Measurements from ENCODE around the gene EPB41L2. TPM values are rescaled to one million over a fixed set of nuclear protein-coding genes. Genes with fewer than 3 reads are reported as not detected.

Gene EPB41L2
- total RNA-seq, 6 donors from 2014 or later, result 68.7 to 201 (median 98.2) TPM

GRCh38 chr6:131052181-131052580 is 10.9 kb downstream of the EPB41L2 start:
- Histone ChIP-seq H3K27ac (no peak overlapping the region), H3K27me3 (no peaks in the 10 kb centered on the region), H3K9me3 (peaks cover 19 to 34% (median 27%) of the 10 kb centered on the region in 4 donors), H3K36me3 (no peaks in the 10 kb centered on the region), H3K4me3 (no peak overlapping the region), H3K4me1 (no peaks in the 10 kb centered on the region)
- WGBS, 2 donors, result 85 to 93% methylated on average over 4 of the region's 4 CpGs
- TF ChIP-seq POLR2A (IDR thresholded peaks at IDR 0.05) (no peak), EP300 (IDR thresholded peaks at IDR 0.05) (no peak)
- TF ChIP-seq, protein P1, sequence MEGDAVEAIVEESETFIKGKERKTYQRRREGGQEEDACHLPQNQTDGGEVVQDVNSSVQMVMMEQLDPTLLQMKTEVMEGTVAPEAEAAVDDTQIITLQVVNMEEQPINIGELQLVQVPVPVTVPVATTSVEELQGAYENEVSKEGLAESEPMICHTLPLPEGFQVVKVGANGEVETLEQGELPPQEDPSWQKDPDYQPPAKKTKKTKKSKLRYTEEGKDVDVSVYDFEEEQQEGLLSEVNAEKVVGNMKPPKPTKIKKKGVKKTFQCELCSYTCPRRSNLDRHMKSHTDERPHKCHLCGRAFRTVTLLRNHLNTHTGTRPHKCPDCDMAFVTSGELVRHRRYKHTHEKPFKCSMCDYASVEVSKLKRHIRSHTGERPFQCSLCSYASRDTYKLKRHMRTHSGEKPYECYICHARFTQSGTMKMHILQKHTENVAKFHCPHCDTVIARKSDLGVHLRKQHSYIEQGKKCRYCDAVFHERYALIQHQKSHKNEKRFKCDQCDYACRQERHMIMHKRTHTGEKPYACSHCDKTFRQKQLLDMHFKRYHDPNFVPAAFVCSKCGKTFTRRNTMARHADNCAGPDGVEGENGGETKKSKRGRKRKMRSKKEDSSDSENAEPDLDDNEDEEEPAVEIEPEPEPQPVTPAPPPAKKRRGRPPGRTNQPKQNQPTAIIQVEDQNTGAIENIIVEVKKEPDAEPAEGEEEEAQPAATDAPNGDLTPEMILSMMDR (IDR thresholded peaks at IDR 0.05), result no peak
- DNase-seq, result no peak
- no peak for ATAC-seq (ENCODE audit: low FRiP score in 2 of 2)

DNA sequence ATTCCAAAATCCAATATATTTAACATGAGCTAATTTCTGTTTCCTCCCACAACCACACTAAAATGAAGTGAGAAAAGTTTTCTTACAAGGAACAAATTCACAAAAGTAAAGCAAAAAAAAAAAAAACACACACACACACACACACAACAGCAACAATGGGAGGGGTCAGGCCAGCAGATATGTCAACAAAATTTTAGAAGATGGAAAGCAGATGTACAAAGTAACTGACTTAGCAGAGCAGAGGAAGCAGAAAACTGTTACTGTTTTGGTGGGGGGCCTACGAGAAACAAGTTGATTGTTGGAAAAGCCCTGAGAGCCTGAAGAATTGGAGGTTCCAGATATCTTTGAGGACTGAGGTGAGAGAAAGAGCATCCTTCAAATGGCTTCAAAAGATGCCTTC is 11.7 kb downstream of the EPB41L2 start:
- H3K36me3 ChIP-seq, result no peaks in the 10 kb centered on the region
- H3K4me3 ChIP-seq, result no peak overlapping the region
- DNase-seq (no peak), ATAC-seq (ENCODE audit: low FRiP score in 2 of 2) (no peak)
- no peaks in the 10 kb centered on the region for H3K4me1 ChIP-seq
- WGBS, 2 donors, result 85 to 90% methylated on average over 1 of the region's 1 CpG
- H3K9me3 ChIP-seq, result peaks cover 19 to 30% (median 27%) of the 10 kb centered on the region in 4 donors
- H3K27me3 ChIP-seq, result no peaks in the 10 kb centered on the region
- TF ChIP-seq EP300 (IDR thresholded peaks at IDR 0.05) (no peak), POLR2AphosphoS5 (IDR thresholded peaks at IDR 0.05) (no peak), POLR2A (IDR thresholded peaks at IDR 0.05) (no peak)
- TF ChIP-seq, protein P1 (IDR thresholded peaks at IDR 0.05), result no peak
- H3K27ac ChIP-seq, result no peak overlapping the region

GRCh38 chr6:131049608-131050007 is 13.4 kb downstream of the EPB41L2 start:
- H3K9me3 ChIP-seq, result peaks cover 9 to 13% (median 12%) of the 10 kb centered on the region in 4 donors
- no peak overlapping the region for H3K27ac ChIP-seq
- no peaks in the 10 kb centered on the region for H3K36me3 ChIP-seq
- ATAC-seq (ENCODE audit: low FRiP score in 2 of 2) (no peak), DNase-seq (no peak)
- TF ChIP-seq POLR2AphosphoS5 (IDR thresholded peaks at IDR 0.05) (no peak), EP300 (IDR thresholded peaks at IDR 0.05) (no peak), POLR2A (IDR thresholded peaks at IDR 0.05) (no peak)
- TF ChIP-seq, protein P1 (IDR thresholded peaks at IDR 0.05), result no peak
- H3K4me3 ChIP-seq, result no peak overlapping the region
- H3K27me3 ChIP-seq, result no peaks in the 10 kb centered on the region
- no peaks in the 10 kb centered on the region for H3K4me1 ChIP-seq
- WGBS, 2 donors, result 93 to 97% methylated on average over 3 of the region's 3 CpGs

DNA sequence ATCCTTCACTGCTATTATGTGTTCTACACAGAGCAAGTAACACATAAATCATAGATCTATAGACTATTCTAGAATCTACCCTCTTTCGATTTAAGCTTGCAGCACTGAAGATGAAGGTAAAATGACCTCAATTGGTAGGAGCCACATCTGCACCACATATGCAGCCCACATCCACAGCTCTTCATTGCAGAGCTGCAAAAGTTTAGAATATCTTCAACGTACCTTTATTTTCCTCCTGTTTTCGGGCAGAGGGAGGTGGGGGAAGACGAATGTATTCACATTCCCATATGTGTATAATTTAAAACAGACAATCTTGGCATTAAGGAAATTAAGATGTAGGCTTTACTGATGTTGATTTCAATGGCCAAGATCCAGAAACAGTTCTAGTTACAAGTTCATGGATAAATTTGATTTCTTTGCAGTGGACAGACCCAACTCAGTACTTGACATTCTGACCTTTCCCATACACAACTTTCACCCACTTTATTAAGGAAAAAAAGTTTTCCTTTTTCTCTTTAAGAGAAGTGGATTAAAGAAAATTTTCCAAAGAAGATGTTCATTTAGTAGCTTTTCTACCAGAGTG is 14.0 kb downstream of the EPB41L2 start:
- peaks cover 4 to 7% (median 7%) of the 10 kb centered on the region in 4 donors for H3K9me3 ChIP-seq
- no peak overlapping the region for H3K4me3 ChIP-seq
- no peak for TF ChIP-seq POLR2A (IDR thresholded peaks at IDR 0.05)
- TF ChIP-seq, protein P1 (IDR thresholded peaks at IDR 0.05), result no peak
- no peak for TF ChIP-seq POLR2AphosphoS5 (IDR thresholded peaks at IDR 0.05)
- TF ChIP-seq EP300 (IDR thresholded peaks at IDR 0.05), result no peak
- H3K4me1 ChIP-seq, result no peaks in the 10 kb centered on the region
- no peak overlapping the region for H3K27ac ChIP-seq
- no peaks in the 10 kb centered on the region for H3K27me3 ChIP-seq
- DNase-seq (no peak), ATAC-seq (ENCODE audit: low FRiP score in 2 of 2) (no peak)
- WGBS, 2 donors, result 83 to 84% methylated on average over 4 of the region's 4 CpGs
- H3K36me3 ChIP-seq, result no peaks in the 10 kb centered on the region

GRCh38 chr6:131048459-131048858 is 14.6 kb downstream of the EPB41L2 start:
- no peaks in the 10 kb centered on the region for H3K4me1 ChIP-seq

More at GRCh38 chr6:131048459-131048858, 14.6 kb downstream of the EPB41L2 start:
- ATAC-seq (ENCODE audit: low FRiP score in 2 of 2), result no peak
- Histone ChIP-seq H3K36me3 (no peaks in the 10 kb centered on the region), H3K27ac (no peak overlapping the region), H3K9me3 (peaks cover 0 to 2% (median under 1%) of the 10 kb centered on the region in 4 donors), H3K4me3 (no peak overlapping the region), H3K27me3 (no peaks in the 10 kb centered on the region)
- TF ChIP-seq, protein P1 (IDR thresholded peaks at IDR 0.05), result no peak
- TF ChIP-seq POLR2AphosphoS5 (IDR thresholded peaks at IDR 0.05) (no peak), EP300 (IDR thresholded peaks at IDR 0.05) (no peak), POLR2A (IDR thresholded peaks at IDR 0.05) (no peak)
- 90 to 94% methylated on average over 5 of the region's 5 CpGs for WGBS, 2 donors
- DNase-seq, result no peak

Data from upper lobe of left lung (tissue), 6 donors.